Neural cell (in vitro differentiated cells): Measurements from ENCODE around the gene LAMC2.

Source experiments
- CTCF ChIP-seq: fragments of 450-650 bp; IDR thresholded peaks from 2 replicates; pipeline ENCODE4 v1.5.1; 2014; ENCODE audit warnings: antibody characterized with exemption, mild to moderate bottlenecking, moderate library complexity; ENCODE audit not compliant: poor library complexity, severe bottlenecking
- EP300 ChIP-seq: fragments of 450-650 bp; conservative IDR thresholded peaks from 2 replicates; pipeline ENCODE4 v1.6.1; 2014; ENCODE audit warnings: antibody characterized with exemption, mild to moderate bottlenecking, moderate library complexity; ENCODE audit not compliant: poor library complexity, severe bottlenecking
- RAD21 ChIP-seq: fragments of 450-650 bp; conservative IDR thresholded peaks from 2 replicates; pipeline ENCODE4 v1.6.1; 2014; ENCODE audit warnings: antibody characterized with exemption, mild to moderate bottlenecking, moderate library complexity

GRCh38 chr1:183237046-183237445 lies 51.0 kb downstream of the LAMC2 start:
- TF ChIP-seq CTCF (no peak), RAD21 (no peak), EP300 (no peak)
